Hematopoietic multipotent progenitor cell treated with erythropoietin and hydrocortisone succinate and interleukin-3 and kit ligand, for 17 days (in vitro differentiated cells): Measurements from ENCODE around the gene PADI6.
A peak's percentile ranks its signal among the peaks of the same experiment; 100 is the strongest.
"Not testable (repeated sequence)": the region's sequence is repeated elsewhere in the genome, so short reads cannot be mapped to it uniquely, and the experiment has no call there.

ENCODE experiments used
- DNase-seq: peaks from one replicate; pipeline ENCODE4 v3.0.0-alpha.2; 2015; ENCODE audit warnings: low spot score

PADI6 gene

DNA sequence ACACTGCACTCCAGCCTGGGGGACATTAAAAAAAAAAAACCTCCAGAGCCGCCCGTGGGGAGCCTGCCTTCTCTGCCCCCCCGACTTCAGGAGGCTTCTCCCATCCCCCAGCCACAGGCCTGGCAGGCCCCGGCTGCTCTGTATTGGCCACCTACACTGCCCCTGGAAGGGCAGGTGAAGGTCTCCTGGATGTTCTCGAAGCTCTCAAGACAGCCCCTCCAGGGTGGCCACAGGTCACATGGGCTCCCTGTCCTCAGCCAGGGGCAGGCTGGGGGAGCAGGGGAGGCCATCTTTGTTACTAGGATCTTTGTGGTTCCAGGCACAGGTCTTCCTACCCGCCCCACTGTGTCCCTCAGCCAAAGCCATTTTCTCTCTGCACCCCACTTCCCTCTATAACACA lies 32.8 kb downstream of the PADI6 start:
- DNase-seq: no peak

- peak; percentile 40 for DNase-seq
Observed at GRCh38 chr1:17405898-17406759, 34.1 kb downstream of the PADI6 start.

- DNase-seq: not testable (repeated sequence)
Observed at GRCh38 chr1:17406760-17407475, 34.9 kb downstream of the PADI6 start.

- not testable (repeated sequence) for DNase-seq
Observed at GRCh38 chr1:17407786-17408514, 36.0 kb downstream of the PADI6 start.

DNA sequence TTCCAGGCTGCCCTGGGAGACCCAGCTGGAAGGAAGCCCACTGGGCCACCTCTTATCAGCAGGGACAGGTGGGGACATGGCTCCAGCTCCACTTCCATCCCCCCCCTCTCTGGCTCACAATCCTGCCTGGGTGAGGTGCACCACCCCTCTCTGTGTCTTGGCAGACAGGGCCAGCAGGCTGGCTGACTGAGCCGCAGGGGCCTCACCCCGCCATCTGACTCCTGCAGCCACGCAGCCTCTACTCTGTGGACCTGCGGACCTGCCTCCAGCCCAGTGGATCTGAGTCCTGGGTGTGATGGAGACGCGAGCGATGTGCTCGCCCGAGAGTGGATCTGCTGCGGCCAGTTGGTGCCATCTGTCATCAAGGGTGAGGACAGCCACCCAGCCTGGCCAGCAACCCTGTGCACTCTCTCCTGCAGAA lies 37.4 kb downstream of the PADI6 start:
- DNase-seq: no peak

- no peak for DNase-seq
Observed at GRCh38 chr1:17412093-17412870, 40.3 kb downstream of the PADI6 start.

- no peak for DNase-seq
Observed at GRCh38 chr1:17414022-17414421, 42.0 kb downstream of the PADI6 start.

GRCh38 chr1:17416389-17416788 lies 44.4 kb downstream of the PADI6 start:
- DNase-seq: no peak

DNA sequence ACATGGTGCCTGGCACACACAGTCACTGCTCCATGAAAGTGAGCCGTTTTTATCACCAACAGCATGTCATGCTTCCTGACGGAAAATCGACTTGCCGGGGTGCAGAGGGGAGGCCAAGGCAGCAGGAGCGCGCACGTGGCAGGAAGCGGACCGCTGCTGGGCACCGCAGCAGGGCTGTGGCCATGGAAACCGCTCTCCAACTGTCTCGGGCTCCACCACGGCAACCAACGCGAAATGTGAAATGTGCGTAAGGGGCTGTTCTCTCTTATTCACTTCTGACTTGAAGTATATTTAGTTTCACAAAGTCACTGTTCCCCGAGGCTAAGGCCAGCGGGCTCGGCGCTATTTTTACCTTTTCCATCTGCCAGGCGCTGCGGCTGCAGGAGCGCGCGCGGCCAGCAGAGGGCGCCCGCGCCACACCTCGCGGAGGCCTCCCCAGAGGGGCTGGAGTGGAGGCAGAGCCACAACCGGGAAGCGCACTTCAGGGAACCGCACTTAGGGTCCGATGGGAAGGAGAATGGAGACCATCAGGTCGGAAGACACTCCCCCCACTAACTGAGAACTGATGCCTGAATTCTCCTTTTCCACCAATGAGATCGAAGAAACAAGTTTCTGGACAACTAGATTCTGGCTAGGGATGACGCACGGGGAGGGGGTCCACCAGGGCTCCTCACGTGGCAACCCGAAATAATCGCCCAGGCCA lies 47.8 kb downstream of the PADI6 start:
- peak; percentile 65 for DNase-seq

- no peak for DNase-seq
Observed at GRCh38 chr1:17420391-17420918, 48.5 kb downstream of the PADI6 start.

DNA sequence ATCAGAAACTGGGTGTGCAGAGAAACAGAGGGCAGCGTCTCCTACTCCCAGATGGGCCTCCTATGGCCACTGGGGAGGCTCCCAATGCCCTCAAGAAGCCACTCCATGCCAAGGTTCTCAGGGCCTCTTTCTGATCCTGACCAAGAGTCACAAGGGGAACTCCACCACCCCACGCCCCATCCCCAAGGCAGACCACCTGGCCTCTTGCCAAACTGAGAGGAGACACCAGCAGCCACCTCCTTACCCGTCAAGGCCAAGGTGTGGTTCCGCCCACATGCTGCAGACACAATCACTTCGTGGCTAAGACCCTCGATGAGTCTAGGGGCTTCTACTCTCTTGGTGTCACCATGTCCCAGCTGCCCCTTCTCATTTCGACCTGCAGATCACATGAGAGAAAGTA lies 50.5 kb downstream of the PADI6 start:
- no peak for DNase-seq

- no peak for DNase-seq
Observed at GRCh38 chr1:17423781-17424245, 51.8 kb downstream of the PADI6 start.

- no peak for DNase-seq
Observed at GRCh38 chr1:17425806-17426600, 54.0 kb downstream of the PADI6 start.

- no peak for DNase-seq
Observed at GRCh38 chr1:17427696-17428660, 56.0 kb downstream of the PADI6 start.

DNA sequence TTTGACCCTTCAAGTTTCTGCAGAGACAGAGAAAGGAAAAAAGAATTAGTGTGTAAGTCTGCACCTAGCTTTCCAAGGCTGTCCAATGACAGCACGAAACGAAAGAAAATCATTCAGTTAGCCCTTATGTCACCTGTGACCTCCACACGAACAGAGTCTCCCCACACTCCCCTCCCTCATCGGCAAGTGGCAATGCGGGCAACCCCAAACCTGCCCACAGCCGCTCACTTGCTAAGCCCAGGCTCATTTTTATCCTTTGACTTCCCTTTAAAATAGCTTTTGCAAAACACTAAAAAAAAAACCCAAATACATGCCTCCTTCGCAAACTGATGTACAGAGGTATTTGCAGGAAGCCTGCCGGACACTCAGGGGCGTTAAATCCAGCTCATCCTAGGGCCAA lies 57.2 kb downstream of the PADI6 start:
- no peak for DNase-seq

- no peak for DNase-seq
Observed at GRCh38 chr1:17432412-17432811, 60.4 kb downstream of the PADI6 start.

DNA sequence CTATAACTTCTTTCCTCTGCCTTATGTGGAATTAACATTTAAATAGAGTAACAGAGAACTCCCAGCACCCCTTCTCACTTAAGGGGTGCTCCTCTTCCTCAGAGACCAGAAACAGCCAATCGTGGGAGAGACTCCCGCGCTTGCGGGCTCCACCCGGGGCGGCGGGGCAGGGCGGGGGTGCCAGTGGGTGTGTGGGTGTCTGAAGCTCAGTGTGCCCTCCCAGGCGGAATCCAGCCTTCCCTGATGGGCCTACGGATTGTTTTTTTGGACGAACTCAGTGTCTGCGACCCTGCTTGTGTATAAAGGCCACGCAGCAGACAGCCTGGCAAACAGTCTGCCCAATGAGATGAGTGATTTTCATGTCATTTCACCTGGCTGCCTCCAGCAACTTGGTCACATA lies 61.3 kb downstream of the PADI6 start:
- no peak for DNase-seq

- DNase-seq: no peak
Observed at GRCh38 chr1:17434016-17434415, 62.0 kb downstream of the PADI6 start.

DNA sequence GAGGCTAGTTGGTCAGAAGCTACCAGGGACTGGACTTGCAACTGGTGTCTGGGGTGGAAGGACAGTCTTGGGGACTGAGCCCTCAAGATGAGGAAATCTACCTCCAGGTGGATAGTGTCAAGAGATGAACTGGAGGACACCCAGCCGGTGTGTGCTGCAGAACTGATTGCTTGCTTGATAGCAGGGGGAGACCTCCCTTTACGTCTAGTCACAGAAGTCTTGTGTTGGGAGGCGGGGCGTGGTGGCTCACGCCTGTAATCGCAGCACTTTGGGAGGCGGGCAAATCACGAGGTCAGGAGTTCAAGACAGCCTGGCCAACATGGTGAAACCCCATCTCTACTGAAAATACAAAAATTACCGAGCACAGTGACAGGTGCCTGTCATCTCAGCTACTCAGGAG lies 62.6 kb downstream of the PADI6 start:
- DNase-seq: no peak
